Measurements from ENCODE around the gene ZNF628.

ZNF628 gene

GRCh38 chr19:55451163-55451964, 25.1 kb upstream of the ZNF628 start:
- H4K20me1 ChIP-seq (ENCODE audit: insufficient read depth, low read length) = peaks cover 11% of the 10 kb centered on the region; the same call in 1 of the 2 replicates
- peaks cover 12% of the 10 kb centered on the region; the same call in 1 of the 2 replicates for H3K36me3 ChIP-seq (ENCODE audit: insufficient read depth, low read length)
- ATAC-seq (ENCODE audit: insufficient read depth, low read depth) (0 out of 3 replicates have a peak, but pooled peaks have one; percentile 12), DNase-seq (peak; percentile 21)
- TF ChIP-seq EZH2 (IDR thresholded peaks at IDR 0.05; ENCODE audit: borderline replicate concordance, low read depth, low read length, severe bottlenecking) (peak; percentile 87), CTCF (IDR thresholded peaks at IDR 0.05; ENCODE audit: borderline replicate concordance, extremely low read depth, low read length, poor library complexity, severe bottlenecking) (no peak)
- no peak overlapping the region for H3K27ac ChIP-seq (ENCODE audit: low read length)
- H3K9ac ChIP-seq (ENCODE audit: low read depth, low read length) = peak overlapping the region; percentile 49; the same call in 1 of the 2 replicates
- H3K4me3 ChIP-seq (ENCODE audit: low read depth in 1 of 2, low read length in 2 of 2) = peak overlapping the region; percentile 13 to 54; a peak in 3 of 4 replicates
- H3K4me1 ChIP-seq (ENCODE audit: insufficient read depth, low read length) = peaks cover 16% of the 10 kb centered on the region
- H3K9me3 ChIP-seq (ENCODE audit: insufficient read depth, low read length, severe bottlenecking) = no peaks in the 10 kb centered on the region
- H3K27me3 ChIP-seq (ENCODE audit: insufficient read depth, low read length, poor library complexity) = peaks cover 19% of the 10 kb centered on the region
- no peak overlapping the region for H2AFZ ChIP-seq (ENCODE audit: low read depth, low read length)
- H3K4me2 ChIP-seq (ENCODE audit: insufficient read depth, low read length) = peak overlapping the region; percentile 85
- no peaks in the 10 kb centered on the region for H3K79me2 ChIP-seq (ENCODE audit: insufficient read depth, low read length)

- Histone ChIP-seq H3K4me1 (ENCODE audit: insufficient read depth, low read length) (peaks cover 16% of the 10 kb centered on the region), H2AFZ (ENCODE audit: low read depth, low read length) (peak overlapping the region; percentile 20; the same call in 1 of the 2 replicates), H3K4me3 (ENCODE audit: low read depth in 1 of 2, low read length in 2 of 2) (peak overlapping the region; percentile 13 to 54; a peak in 3 of 4 replicates), H3K4me2 (ENCODE audit: insufficient read depth, low read length) (peak overlapping the region; percentile 85), H3K9me3 (ENCODE audit: insufficient read depth, low read length, severe bottlenecking) (no peaks in the 10 kb centered on the region), H3K36me3 (ENCODE audit: insufficient read depth, low read length) (peaks cover 12% of the 10 kb centered on the region; the same call in 1 of the 2 replicates), H4K20me1 (ENCODE audit: insufficient read depth, low read length) (peaks cover 13% of the 10 kb centered on the region), H3K27ac (ENCODE audit: low read length) (no peak overlapping the region), H3K9ac (ENCODE audit: low read depth, low read length) (peak overlapping the region; percentile 49; the same call in 1 of the 2 replicates), H3K79me2 (ENCODE audit: insufficient read depth, low read length) (peaks cover 4% of the 10 kb centered on the region; the same call in 1 of the 2 replicates), H3K27me3 (ENCODE audit: insufficient read depth, low read length, poor library complexity) (peaks cover 19% of the 10 kb centered on the region)
- ATAC-seq (ENCODE audit: insufficient read depth, low read depth) (no peak), DNase-seq (peak; percentile 51)
- TF ChIP-seq EZH2 (IDR thresholded peaks at IDR 0.05; ENCODE audit: borderline replicate concordance, low read depth, low read length, severe bottlenecking) (no peak), CTCF (IDR thresholded peaks at IDR 0.05; ENCODE audit: borderline replicate concordance, extremely low read depth, low read length, poor library complexity, severe bottlenecking) (no peak)
Observed at GRCh38 chr19:55451965-55452748, 24.3 kb upstream of the ZNF628 start.

GRCh38 chr19:55452749-55453346, 23.6 kb upstream of the ZNF628 start:
- Histone ChIP-seq H3K9ac (ENCODE audit: low read depth, low read length) (peak overlapping the region; percentile 49; the same call in 1 of the 2 replicates), H2AFZ (ENCODE audit: low read depth, low read length) (peak overlapping the region; percentile 20; the same call in 1 of the 2 replicates), H3K4me2 (ENCODE audit: insufficient read depth, low read length) (peak overlapping the region; percentile 85), H3K27ac (ENCODE audit: low read length) (no peak overlapping the region), H3K79me2 (ENCODE audit: insufficient read depth, low read length) (peaks cover 4% of the 10 kb centered on the region; the same call in 1 of the 2 replicates), H3K9me3 (ENCODE audit: insufficient read depth, low read length, severe bottlenecking) (no peaks in the 10 kb centered on the region), H3K4me3 (ENCODE audit: low read depth in 1 of 2, low read length in 2 of 2) (peak overlapping the region in 1 of 2 experiments; percentile 54; a peak in 2 of 4 replicates), H3K27me3 (ENCODE audit: insufficient read depth, low read length, poor library complexity) (peaks cover 19% of the 10 kb centered on the region), H3K4me1 (ENCODE audit: insufficient read depth, low read length) (peaks cover 16% of the 10 kb centered on the region), H4K20me1 (ENCODE audit: insufficient read depth, low read length) (peaks cover 11% of the 10 kb centered on the region), H3K36me3 (ENCODE audit: insufficient read depth, low read length) (peaks cover 12% of the 10 kb centered on the region; the same call in 1 of the 2 replicates)
- TF ChIP-seq CTCF (IDR thresholded peaks at IDR 0.05; ENCODE audit: borderline replicate concordance, extremely low read depth, low read length, poor library complexity, severe bottlenecking) (peak; percentile 3), EZH2 (IDR thresholded peaks at IDR 0.05; ENCODE audit: borderline replicate concordance, low read depth, low read length, severe bottlenecking) (no peak)
- ATAC-seq (ENCODE audit: insufficient read depth, low read depth) = peak; percentile 94
- DNase-seq = peak; percentile 95

All from DND-41 (cell line).